Measurements from ENCODE around the gene LTBP1.
A peak's percentile ranks its signal among the peaks of the same experiment; 100 is the strongest.
"Not testable (repeated sequence)": the region's sequence is repeated elsewhere in the genome, so short reads cannot be mapped to it uniquely, and the experiment has no call there.

LTBP1 gene

GRCh38 chr2:32946314-32947075, at the start of gene LTBP1:
Gene LTBP1, plus strand, starts transcription at chr2:32946953. Its CDS starts 372 bp downstream, at chr2:32947325.
- DNase-seq (ENCODE audit: low spot score), result peak; percentile 49

- DNase-seq (ENCODE audit: low spot score), result no peak
Observed at GRCh38 chr2:32900246-32900973, 46.3 kb upstream of the LTBP1 start.

GRCh38 chr2:32901313-32901712, 45.4 kb upstream of the LTBP1 start:
- no peak for DNase-seq (ENCODE audit: low spot score)

GRCh38 chr2:32902174-32902573, 44.6 kb upstream of the LTBP1 start:
- no peak for DNase-seq (ENCODE audit: low spot score)

GRCh38 chr2:32902986-32903385, 43.8 kb upstream of the LTBP1 start:
- no peak for DNase-seq (ENCODE audit: low spot score)

GRCh38 chr2:32904074-32904473, 42.7 kb upstream of the LTBP1 start:
- DNase-seq (ENCODE audit: low spot score), result no peak

GRCh38 chr2:32904751-32905150, 42.0 kb upstream of the LTBP1 start:
- no peak for DNase-seq (ENCODE audit: low spot score)

GRCh38 chr2:32905270-32905669, 41.5 kb upstream of the LTBP1 start:
- no peak for DNase-seq (ENCODE audit: low spot score)

- no peak for DNase-seq (ENCODE audit: low spot score)
Observed at GRCh38 chr2:32910883-32911598, 35.7 kb upstream of the LTBP1 start.

GRCh38 chr2:32915694-32916093, 31.1 kb upstream of the LTBP1 start:
- no peak for DNase-seq (ENCODE audit: low spot score)

- DNase-seq (ENCODE audit: low spot score), result no peak
Observed at GRCh38 chr2:32918774-32919173, 28.0 kb upstream of the LTBP1 start.

- DNase-seq (ENCODE audit: low spot score), result not testable (repeated sequence)
Observed at GRCh38 chr2:32919901-32920300, 26.9 kb upstream of the LTBP1 start.

GRCh38 chr2:32921486-32921885, 25.3 kb upstream of the LTBP1 start:
- not testable (repeated sequence) for DNase-seq (ENCODE audit: low spot score)

- DNase-seq (ENCODE audit: low spot score), result no peak
Observed at GRCh38 chr2:32922501-32922900, 24.3 kb upstream of the LTBP1 start.

GRCh38 chr2:32923109-32923508, 23.6 kb upstream of the LTBP1 start:
- DNase-seq (ENCODE audit: low spot score), result no peak

GRCh38 chr2:32925283-32925815, 21.4 kb upstream of the LTBP1 start:
- DNase-seq (ENCODE audit: low spot score), result no peak

- no peak for DNase-seq (ENCODE audit: low spot score)
Observed at GRCh38 chr2:32925976-32926707, 20.6 kb upstream of the LTBP1 start.

GRCh38 chr2:32926708-32927084, 20.1 kb upstream of the LTBP1 start:
- DNase-seq (ENCODE audit: low spot score), result no peak

GRCh38 chr2:32930436-32930835, 16.3 kb upstream of the LTBP1 start:
- no peak for DNase-seq (ENCODE audit: low spot score)

- no peak for DNase-seq (ENCODE audit: low spot score)
Observed at GRCh38 chr2:32931519-32931918, 15.2 kb upstream of the LTBP1 start.

GRCh38 chr2:32931945-32932709, 14.6 kb upstream of the LTBP1 start:
- no peak for DNase-seq (ENCODE audit: low spot score)
